SIG-M5 treated with dmso at 0.1 percent for 504 hours (cell line): ENCODE measurements around the gene SOX21.
"Not testable (repeated sequence)": the region's sequence is repeated elsewhere in the genome, so short reads cannot be mapped to it uniquely, and the experiment has no call there.

Experiments used
- DNase-seq: peaks from one replicate; lab custom pipeline; 2025; ENCODE audit not compliant: unreplicated experiment; lab: John Stamatoyannopoulos, UW

The SOX21 gene

GRCh38 chr13:94712287-94712811, at the start of gene SOX21:
Gene SOX21 (minus strand): TSS chr13:94712545. CDS start chr13:94712049, 496 bp downstream.
- no peak for DNase-seq

- DNase-seq: no peak
Observed at GRCh38 chr13:94761407-94761806, 49.1 kb upstream of the SOX21 start.

GRCh38 chr13:94759120-94759728, 46.9 kb upstream of the SOX21 start:
- DNase-seq: no peak

- no peak for DNase-seq
Observed at GRCh38 chr13:94758436-94758960, 46.2 kb upstream of the SOX21 start.

- no peak for DNase-seq
Observed at GRCh38 chr13:94753327-94753726, 41.0 kb upstream of the SOX21 start.

GRCh38 chr13:94749162-94749561, 36.8 kb upstream of the SOX21 start:
- DNase-seq: no peak

GRCh38 chr13:94739235-94739634, 26.9 kb upstream of the SOX21 start:
- no peak for DNase-seq

GRCh38 chr13:94731028-94731427, 18.7 kb upstream of the SOX21 start:
- no peak for DNase-seq

- DNase-seq: not testable (repeated sequence)
Observed at GRCh38 chr13:94729941-94730340, 17.6 kb upstream of the SOX21 start.

GRCh38 chr13:94726425-94726824, 14.1 kb upstream of the SOX21 start:
- no peak for DNase-seq

- no peak for DNase-seq
Observed at GRCh38 chr13:94722609-94723345, 10.4 kb upstream of the SOX21 start.

GRCh38 chr13:94718697-94719096, 6.4 kb upstream of the SOX21 start:
- not testable (repeated sequence) for DNase-seq

GRCh38 chr13:94717916-94718315, 5.6 kb upstream of the SOX21 start:
- DNase-seq: no peak

GRCh38 chr13:94716016-94716415, 3.7 kb upstream of the SOX21 start:
- DNase-seq: peak; percentile 8

GRCh38 chr13:94713561-94714182, 1.3 kb upstream of the SOX21 start:
- no peak for DNase-seq

GRCh38 chr13:94712812-94713560, 641 bp upstream of the SOX21 start:
- no peak for DNase-seq

GRCh38 chr13:94711561-94712286, 621 bp downstream of the SOX21 start:
- no peak for DNase-seq

- no peak for DNase-seq
Observed at GRCh38 chr13:94710881-94711560, 1.3 kb downstream of the SOX21 start.

GRCh38 chr13:94710065-94710781, 2.1 kb downstream of the SOX21 start:
- DNase-seq: no peak
